Measurements from ENCODE around the gene EGLN2. TPM values are rescaled to one million over a fixed set of nuclear protein-coding genes. Genes with fewer than 3 reads are reported as not detected.

The EGLN2 gene
- total and polyA plus RNA-seq, 9 of the 15 experiments (the other 6 are each of a cell fraction or from before 2014, with no cell fraction given) = 9.6 to 114 (median 71.0) TPM

- TF ChIP-seq GATA2 (CRISPR knock-in tag; IDR thresholded peaks at IDR 0.05) = no peak
- no peak for TF ChIP-seq ZBTB26 (CRISPR knock-in tag; IDR thresholded peaks at IDR 0.05)
- no peak for TF ChIP-seq ZKSCAN8 (CRISPR knock-in tag; IDR thresholded peaks at IDR 0.05)
- peak; percentile 89 for TF ChIP-seq BHLHE40 (IDR thresholded peaks at IDR 0.05; ENCODE audit: low read length)
- TF ChIP-seq KLF13 (tag; IDR thresholded peaks at IDR 0.05; ENCODE audit: borderline replicate concordance, low read depth) = peak; percentile 82; the same call in 1 of the 2 replicates
- TF ChIP-seq MAZ (CRISPR knock-in tag; conservative IDR thresholded peaks at IDR 0.05 in 1 of 2, IDR thresholded peaks at IDR 0.05 in 1 of 2) = peak; percentile 94
- TF ChIP-seq GATAD2B (IDR thresholded peaks at IDR 0.05; ENCODE audit: borderline replicate concordance) = no peak
- TF ChIP-seq PHTF2 (CRISPR knock-in tag; IDR thresholded peaks at IDR 0.05) = no peak
- no peak for TF ChIP-seq PURB (CRISPR knock-in tag; IDR thresholded peaks at IDR 0.05; ENCODE audit: low read depth)
- TF ChIP-seq ZNF217 (CRISPR knock-in tag; IDR thresholded peaks at IDR 0.05) = no peak
- peak; percentile 3 for TF ChIP-seq ARID1B (IDR thresholded peaks at IDR 0.05)
- TF ChIP-seq ZNF41 (CRISPR knock-in tag; conservative IDR thresholded peaks at IDR 0.05) = no peak
- 0 out of 2 replicates have a peak, but pooled peaks have one; percentile 14 for TF ChIP-seq PML (IDR thresholded peaks at IDR 0.05; ENCODE audit: low read length)
- TF ChIP-seq ZNF24 (IDR thresholded peaks at IDR 0.05) = no peak
- no peak; the same call in 1 of the 2 replicates for TF ChIP-seq ZFX (CRISPR knock-in tag; IDR thresholded peaks at IDR 0.05)
- TF ChIP-seq, protein P1, sequence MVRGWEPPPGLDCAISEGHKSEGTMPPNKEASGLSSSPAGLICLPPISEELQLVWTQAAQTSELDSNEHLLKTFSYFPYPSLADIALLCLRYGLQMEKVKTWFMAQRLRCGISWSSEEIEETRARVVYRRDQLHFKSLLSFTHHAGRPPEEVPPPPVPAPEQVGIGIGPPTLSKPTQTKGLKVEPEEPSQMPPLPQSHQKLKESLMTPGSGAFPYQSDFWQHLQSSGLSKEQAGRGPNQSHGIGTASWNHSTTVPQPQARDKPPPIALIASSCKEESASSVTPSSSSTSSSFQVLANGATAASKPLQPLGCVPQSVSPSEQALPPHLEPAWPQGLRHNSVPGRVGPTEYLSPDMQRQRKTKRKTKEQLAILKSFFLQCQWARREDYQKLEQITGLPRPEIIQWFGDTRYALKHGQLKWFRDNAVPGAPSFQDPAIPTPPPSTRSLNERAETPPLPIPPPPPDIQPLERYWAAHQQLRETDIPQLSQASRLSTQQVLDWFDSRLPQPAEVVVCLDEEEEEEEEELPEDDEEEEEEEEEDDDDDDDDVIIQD (CRISPR knock-in tag; IDR thresholded peaks at IDR 0.05) = no peak
- TF ChIP-seq MYNN (IDR thresholded peaks at IDR 0.05) = no peak
- no peak for TF ChIP-seq MYNN (CRISPR knock-in tag; IDR thresholded peaks at IDR 0.05)
- TF ChIP-seq XRCC3 (IDR thresholded peaks at IDR 0.05) = no peak
- TF ChIP-seq, protein P2, sequence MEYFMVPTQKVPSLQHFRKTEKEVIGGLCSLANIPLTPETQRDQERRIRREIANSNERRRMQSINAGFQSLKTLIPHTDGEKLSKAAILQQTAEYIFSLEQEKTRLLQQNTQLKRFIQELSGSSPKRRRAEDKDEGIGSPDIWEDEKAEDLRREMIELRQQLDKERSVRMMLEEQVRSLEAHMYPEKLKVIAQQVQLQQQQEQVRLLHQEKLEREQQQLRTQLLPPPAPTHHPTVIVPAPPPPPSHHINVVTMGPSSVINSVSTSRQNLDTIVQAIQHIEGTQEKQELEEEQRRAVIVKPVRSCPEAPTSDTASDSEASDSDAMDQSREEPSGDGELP (CRISPR knock-in tag; IDR thresholded peaks at IDR 0.05; ENCODE audit: borderline replicate concordance) = peak; percentile 23; the same call in 1 of the 2 replicates
- no peak for TF ChIP-seq NCOA6 (IDR thresholded peaks at IDR 0.05)
These were observed at the start of gene EGLN2 (continued) for GRCh38 chr19:40798683-40799557.

Data from K562 (cell line).